ENCODE data around the gene SERPINB6. TPM values are rescaled to one million over a fixed set of nuclear protein-coding genes. Genes with fewer than 3 reads are reported as not detected.
A peak's percentile ranks its signal among the peaks of the same experiment; 100 is the strongest.

Gene SERPINB6
- total RNA-seq, 2 experiments from 2014 or later: 13.2 TPM; not detected in 1

GRCh38 chr6:2917065-2917464, 54.3 kb downstream of the SERPINB6 start:
- ChIA-PET CTCF (ENCODE audit: unreplicated experiment) (no interaction called here), POLR2A (interaction anchor here (1.1 kb wide), 2 partner anchors 11 to 71 kb away, joined by 3 to 4 read pairs; no protein-coding TSS in a partner anchor)
- Histone ChIP-seq H3K9me3 (ENCODE audit: low read length) (no peaks in the 10 kb centered on the region), H3K9me2 (ENCODE audit: insufficient read depth, low read length) (no peaks in the 10 kb centered on the region), H3K79me2 (ENCODE audit: insufficient read depth, low read depth, low read length) (no peaks in the 10 kb centered on the region), H4K20me1 (ENCODE audit: insufficient read depth, low read length) (no peaks in the 10 kb centered on the region), H3K4me3 (ENCODE audit: low read depth, low read length, poor library complexity, severe bottlenecking) (no peak overlapping the region), H2AFZ (ENCODE audit: low read length) (no peak overlapping the region; the same call in 1 of the 2 replicates), H3K27ac (ENCODE audit: low read depth, low read length, poor library complexity, severe bottlenecking) (no peak overlapping the region), H3K4me1 (ENCODE audit: insufficient read depth, low read length, poor library complexity, severe bottlenecking) (peaks cover 8% of the 10 kb centered on the region), H3K36me3 (ENCODE audit: insufficient read depth, low read length) (no peaks in the 10 kb centered on the region), H3K4me2 (ENCODE audit: low read length) (no peak overlapping the region)
- TF ChIP-seq EZH2phosphoT487 (IDR thresholded peaks at IDR 0.05; ENCODE audit: borderline replicate concordance, low read depth, low read length): no peak
- 0 out of 2 replicates have a peak, but pooled peaks have one; percentile 29 for TF ChIP-seq CTCF (conservative IDR thresholded peaks at IDR 0.05; ENCODE audit: low read length)
- no TSS peak for BruUV-seq (replicated peaks)
- DNase-seq (ENCODE audit: low spot score): no peak
- intact Hi-C loops (cut with micrococcal nuclease; ENCODE audit: unreplicated experiment): no loop called here

- Histone ChIP-seq H3K36me3 (ENCODE audit: insufficient read depth, low read length) (no peaks in the 10 kb centered on the region), H4K20me1 (ENCODE audit: insufficient read depth, low read length) (no peaks in the 10 kb centered on the region), H3K4me2 (ENCODE audit: low read length) (no peak overlapping the region), H3K27ac (ENCODE audit: low read depth, low read length, poor library complexity, severe bottlenecking) (no peak overlapping the region), H3K79me2 (ENCODE audit: insufficient read depth, low read depth, low read length) (no peaks in the 10 kb centered on the region), H3K9me2 (ENCODE audit: insufficient read depth, low read length) (no peaks in the 10 kb centered on the region), H3K4me3 (ENCODE audit: low read depth, low read length, poor library complexity, severe bottlenecking) (no peak overlapping the region), H2AFZ (ENCODE audit: low read length) (no peak overlapping the region; the same call in 1 of the 2 replicates), H3K9me3 (ENCODE audit: low read length) (no peaks in the 10 kb centered on the region), H3K4me1 (ENCODE audit: insufficient read depth, low read length, poor library complexity, severe bottlenecking) (peaks cover 15% of the 10 kb centered on the region)
- ChIA-PET CTCF (ENCODE audit: unreplicated experiment) (no interaction called here), POLR2A (interaction anchor here (0.8 to 1.1 kb wide), 4 partner anchors 11 to 70 kb away, joined by 3 to 4 read pairs (median 4); no protein-coding TSS in a partner anchor)
- TF ChIP-seq CTCF (conservative IDR thresholded peaks at IDR 0.05; ENCODE audit: low read length): no peak
- no peak for TF ChIP-seq EZH2phosphoT487 (IDR thresholded peaks at IDR 0.05; ENCODE audit: borderline replicate concordance, low read depth, low read length)
- intact Hi-C loops (cut with micrococcal nuclease; ENCODE audit: unreplicated experiment): no loop called here
- DNase-seq (ENCODE audit: low spot score): no peak
- BruUV-seq (replicated peaks): no TSS peak
Observed at GRCh38 chr6:2916158-2916925, 55.0 kb downstream of the SERPINB6 start.

- DNase-seq (ENCODE audit: low spot score): no peak
- no peaks in the 10 kb centered on the region for H4K20me1 ChIP-seq (ENCODE audit: insufficient read depth, low read length)
- no peak overlapping the region for H3K27ac ChIP-seq (ENCODE audit: low read depth, low read length, poor library complexity, severe bottlenecking)
- TF ChIP-seq CTCF (conservative IDR thresholded peaks at IDR 0.05; ENCODE audit: low read length) (no peak), EZH2phosphoT487 (IDR thresholded peaks at IDR 0.05; ENCODE audit: borderline replicate concordance, low read depth, low read length) (no peak)
- no peak overlapping the region for H3K4me3 ChIP-seq (ENCODE audit: low read depth, low read length, poor library complexity, severe bottlenecking)
- no peak overlapping the region for H2AFZ ChIP-seq (ENCODE audit: low read length)
- H3K4me1 ChIP-seq (ENCODE audit: insufficient read depth, low read length, poor library complexity, severe bottlenecking): peaks cover 27% of the 10 kb centered on the region
- H3K4me2 ChIP-seq (ENCODE audit: low read length): no peak overlapping the region
- no peaks in the 10 kb centered on the region for H3K36me3 ChIP-seq (ENCODE audit: insufficient read depth, low read length)
- no peaks in the 10 kb centered on the region for H3K79me2 ChIP-seq (ENCODE audit: insufficient read depth, low read depth, low read length)
- H3K9me3 ChIP-seq (ENCODE audit: low read length): no peaks in the 10 kb centered on the region
- ChIA-PET POLR2A (interaction anchor here (1.1 kb wide), 2 partner anchors 24 to 65 kb away, joined by 4 to 10 read pairs; no protein-coding TSS in a partner anchor), CTCF (ENCODE audit: unreplicated experiment) (no interaction called here)
- intact Hi-C loops (cut with micrococcal nuclease; ENCODE audit: unreplicated experiment): no loop called here
- BruUV-seq (replicated peaks): no TSS peak
- H3K9me2 ChIP-seq (ENCODE audit: insufficient read depth, low read length): no peaks in the 10 kb centered on the region
Observed at GRCh38 chr6:2915150-2915549, 56.2 kb downstream of the SERPINB6 start.

Data from OCI-LY7 (cell line).